GM23248 (cell line): Measurements from ENCODE around the gene LAMB2. TPM values are rescaled to one million over a fixed set of nuclear protein-coding genes. Genes with fewer than 3 reads are reported as not detected.
A peak's percentile ranks its signal among the peaks of the same experiment; 100 is the strongest.

Experiments
- DNase-seq: peaks from one replicate; pipeline ENCODE4 v3.0.0-alpha.2; 2015
- H2AFZ ChIP-seq: fragments of 200-600 bp; sonication (generic); 2 replicates; pipeline ENCODE4 v1.6.1; 2016; ENCODE audit warnings: antibody characterized with exemption
- H3F3A ChIP-seq: fragments of 200-600 bp; sonication (generic); 2 replicates; pipeline ENCODE4 v1.6.1; 2016; ENCODE audit warnings: mild to moderate bottlenecking, antibody characterized with exemption, mixed run types; ENCODE audit not compliant: insufficient read depth
- H3K27ac ChIP-seq: fragments of 200-600 bp; sonication (generic); 2 replicates; pipeline ENCODE4 v1.5.1; 2016; ENCODE audit warnings: mild to moderate bottlenecking
- H3K27me3 ChIP-seq: fragments of 200-600 bp; sonication (generic); replicated peaks from 2 replicates; pipeline ENCODE4 v1.6.1; 2016; ENCODE audit warnings: mild to moderate bottlenecking; ENCODE audit not compliant: insufficient read depth
- H3K36me3 ChIP-seq: fragments of 200-600 bp; sonication (generic); 2 replicates; pipeline ENCODE4 v1.6.1; 2016; ENCODE audit warnings: low read depth, mild to moderate bottlenecking
- H3K4me1 ChIP-seq: fragments of 200-600 bp; sonication (generic); 2 replicates; pipeline ENCODE4 v1.6.1; 2016; ENCODE audit warnings: mild to moderate bottlenecking; ENCODE audit not compliant: insufficient read depth
- H3K4me2 ChIP-seq: fragments of 200-600 bp; sonication (generic); one replicate; pipeline ENCODE4 v1.6.1; 2016; ENCODE audit warnings: mild to moderate bottlenecking; ENCODE audit not compliant: unreplicated experiment
- H3K4me3 ChIP-seq: fragments of 200-600 bp; sonication (generic); 2 replicates; pipeline ENCODE4 v1.5.1; 2016; ENCODE audit warnings: mild to moderate bottlenecking
- H3K79me2 ChIP-seq: fragments of 200-600 bp; sonication (generic); 2 replicates; pipeline ENCODE4 v1.6.1; 2016; ENCODE audit warnings: mild to moderate bottlenecking; ENCODE audit not compliant: insufficient read depth
- H3K9ac ChIP-seq: fragments of 200-600 bp; sonication (generic); 2 replicates; pipeline ENCODE4 v1.6.1; 2016; ENCODE audit warnings: mild to moderate bottlenecking
- H3K9me2 ChIP-seq: fragments of 200-600 bp; sonication (generic); 2 replicates; pipeline ENCODE4 v1.6.1; 2016; ENCODE audit warnings: mixed run types, mild to moderate bottlenecking, moderate library complexity; ENCODE audit not compliant: insufficient read depth
- H3K9me3 ChIP-seq: fragments of 200-600 bp; sonication (generic); one replicate; pipeline ENCODE4 v1.6.1; 2017; ENCODE audit warnings: low read depth
- H4K20me1 ChIP-seq: fragments of 200-600 bp; sonication (generic); 2 replicates; pipeline ENCODE4 v1.6.0; 2016; ENCODE audit not compliant: insufficient read depth
- EZH2 ChIP-seq: fragments of 200-600 bp; sonication (generic); IDR thresholded peaks from 2 replicates; pipeline ENCODE4 v1.6.1; 2018; ENCODE audit warnings: antibody characterized with exemption, mild to moderate bottlenecking; ENCODE audit not compliant: insufficient read depth, poor library complexity, severe bottlenecking
- EZH2phosphoT487 ChIP-seq: fragments of 200-600 bp; sonication (generic); IDR thresholded peaks from 2 replicates; pipeline ENCODE4 v1.6.1; 2018; ENCODE audit warnings: antibody characterized with exemption, moderate library complexity, mild to moderate bottlenecking, low read depth; ENCODE audit not compliant: insufficient read depth
- WGBS, 2 experiments: methylation state at CpG; one replicate each; pipeline ENCODE4 v1.1.6; 2015 to 2017; ENCODE audit warnings: low lambda C conversion rate in 2 of 2, low coverage in 1 of 2; ENCODE audit errors: missing lambda C conversion rate in 2 of 2; 5-methylcytosine and 5-hydroxymethylcytosine counted together
- in situ Hi-C: fragments of 300-500 bp; cut with MboI; formaldehyde crosslinking; loops from 2 replicates; pipeline ENCODE4 v1.15.0; 2020
- polyA plus RNA-seq: library from polyadenylated mRNA; unstranded; fragments of >200 nt; fragmentation: Nextera tagmentation; extraction: Ambion mirVana; gene quantifications from 2 replicates; pipeline ENCODE4 v1.2.1, GENCODE V29; 2016
- total RNA-seq: library from RNA; depleted of rRNA; stranded (reverse); fragments of >200 nt; shearing (Covaris generic); gene quantifications from 2 replicates; pipeline ENCODE4 v1.2.3, GENCODE V29; 2014

The LAMB2 gene
- total and polyA plus RNA-seq, 2 experiments from 2014 or later: 539 to 894 TPM

GRCh38 chr3:49098429-49098828 lies 34.4 kb downstream of the LAMB2 start:
- Histone ChIP-seq H3K9me2 (no peaks in the 10 kb centered on the region), H3K79me2 (peaks cover 23% of the 10 kb centered on the region), H3K9ac (no peak overlapping the region), H3F3A (peaks cover 14% of the 10 kb centered on the region), H3K27me3 (no peaks in the 10 kb centered on the region), H3K4me3 (no peak overlapping the region), H3K4me1 (peaks cover 5% of the 10 kb centered on the region), H3K4me2 (no peak overlapping the region), H3K36me3 (peaks cover 32% of the 10 kb centered on the region; the same call in 1 of the 2 replicates), H4K20me1 (no peaks in the 10 kb centered on the region), H2AFZ (no peak overlapping the region), H3K9me3 (no peaks in the 10 kb centered on the region), H3K27ac (no peak overlapping the region)
- peak; percentile 12 for DNase-seq
- WGBS, 2 experiments: 60 to 63% methylated on average over 5 of the region's 5 CpGs
- TF ChIP-seq EZH2 (no peak), EZH2phosphoT487 (no peak)
- in situ Hi-C loops: no loop called here

GRCh38 chr3:49093853-49094767 lies 38.7 kb downstream of the LAMB2 start, which contains the start of gene QRICH1:
TSS of gene QRICH1 (minus strand) at chr3:49094071. CDS start at chr3:49077017, 17,054 bp downstream.
- peaks cover 7% of the 10 kb centered on the region; the same call in 1 of the 2 replicates for H3K36me3 ChIP-seq
- peak within 1 kb of the TSS; percentile 98 for H3K27ac ChIP-seq

GRCh38 chr3:49092938-49093852 lies 39.7 kb downstream of the LAMB2 start:
- peaks cover 6% of the 10 kb centered on the region; the same call in 1 of the 2 replicates for H4K20me1 ChIP-seq

More at GRCh38 chr3:49093853-49094767, 38.7 kb downstream of the LAMB2 start, which contains the start of gene QRICH1:
- Histone ChIP-seq H3K4me1 (peaks cover 23% of the 10 kb centered on the region), H3K9ac (peak within 1 kb of the TSS; percentile 98), H3K9me3 (no peaks in the 10 kb centered on the region), H3F3A (peaks cover 34% of the 10 kb centered on the region), H3K27me3 (no peaks in the 10 kb centered on the region), H4K20me1 (peaks cover 6% of the 10 kb centered on the region; the same call in 1 of the 2 replicates), H3K4me3 (peak within 1 kb of the TSS; percentile 91), H3K4me2 (peak within 1 kb of the TSS; percentile 80), H3K79me2 (peaks cover 42% of the 10 kb centered on the region), H2AFZ (peak within 1 kb of the TSS; percentile 57), H3K9me2 (no peaks in the 10 kb centered on the region)
- TF ChIP-seq EZH2phosphoT487 (no peak), EZH2 (no peak)
- WGBS, 2 experiments: 1 to 2% methylated on average over 49 to 60 of the region's 65 CpGs
- peak; percentile 99 for DNase-seq
- in situ Hi-C loops: no loop called here

DNA sequence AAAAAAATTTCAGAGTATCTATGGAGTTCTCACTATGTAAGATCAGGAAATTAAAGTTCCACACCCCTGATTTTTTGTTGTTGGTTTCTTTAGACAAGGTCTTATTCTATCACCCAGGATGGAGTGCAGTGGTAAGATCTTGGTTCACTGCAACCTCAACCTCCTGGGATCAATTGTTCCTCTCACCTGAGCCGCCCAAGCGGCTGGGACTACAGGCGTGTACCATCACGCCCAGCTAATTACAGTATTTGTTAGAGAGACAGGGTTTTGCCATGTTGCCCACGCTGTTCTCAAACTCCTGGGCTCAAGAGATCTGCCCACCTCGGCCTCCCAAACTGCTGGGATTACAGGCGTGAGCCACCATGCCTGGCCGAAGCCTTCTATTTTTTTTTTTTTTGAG lies 51.4 kb downstream of the LAMB2 start:
- Histone ChIP-seq H3K4me3 (no peak overlapping the region), H3K4me2 (no peak overlapping the region), H3K9ac (no peak overlapping the region), H3K27ac (no peak overlapping the region), H2AFZ (no peak overlapping the region), H3K9me2 (no peaks in the 10 kb centered on the region), H4K20me1 (no peaks in the 10 kb centered on the region), H3K4me1 (no peaks in the 10 kb centered on the region), H3K27me3 (no peaks in the 10 kb centered on the region), H3F3A (no peaks in the 10 kb centered on the region), H3K36me3 (peaks cover 9% of the 10 kb centered on the region; the same call in 1 of the 2 replicates), H3K79me2 (peaks cover 100% of the 10 kb centered on the region), H3K9me3 (no peaks in the 10 kb centered on the region)
- in situ Hi-C loops: no loop called here
- WGBS, 2 experiments: 87 to 94% methylated on average over 8 of the region's 8 CpGs
- no peak for DNase-seq
- TF ChIP-seq EZH2phosphoT487 (no peak), EZH2 (no peak)

More at GRCh38 chr3:49092938-49093852, 39.7 kb downstream of the LAMB2 start:
- peak overlapping the region; percentile 80 for H3K4me2 ChIP-seq
- peak overlapping the region; percentile 98 for H3K27ac ChIP-seq
- H3K79me2 ChIP-seq: peaks cover 51% of the 10 kb centered on the region
- H2AFZ ChIP-seq: peak overlapping the region; percentile 57
- H3K9me3 ChIP-seq: no peaks in the 10 kb centered on the region
- peak overlapping the region; percentile 91 for H3K4me3 ChIP-seq
- DNase-seq: peak; percentile 92
- in situ Hi-C loops: no loop called here
- peak overlapping the region; percentile 98 for H3K9ac ChIP-seq
- 1 to 2% methylated on average over 61 to 85 of the region's 86 CpGs for WGBS, 2 experiments
- no peaks in the 10 kb centered on the region for H3K27me3 ChIP-seq
- peaks cover 23% of the 10 kb centered on the region for H3K4me1 ChIP-seq
- TF ChIP-seq EZH2 (no peak), EZH2phosphoT487 (no peak)
- peaks cover 5% of the 10 kb centered on the region; the same call in 1 of the 2 replicates for H3K36me3 ChIP-seq
- H3F3A ChIP-seq: peaks cover 34% of the 10 kb centered on the region
- no peaks in the 10 kb centered on the region for H3K9me2 ChIP-seq
